H1 (cell line): ENCODE data around the gene XKR7. TPM values are rescaled to one million over a fixed set of nuclear protein-coding genes. Genes with fewer than 3 reads are reported as not detected.

ENCODE experiments used
- CHD2 ChIP-seq: IDR thresholded peaks from 2 replicates; pipeline ENCODE4 v1.6.1; 2012; ENCODE audit warnings: low read length, improper control_type of control experiment
- polyA plus RNA-seq, 7 experiments: library from polyadenylated mRNA; depleted of rRNA in 3 of 7; stranded (reverse) in 5 of 7; unstranded in 2 of 7; fragments of >200 nt in 5 of 7; fragments of 200-250 nt in 2 of 7; gene quantifications; 1 replicate in 5 of 7; 2 replicates in 1 of 7; 4 replicates in 1 of 7; pipeline versions ENCODE4 v1.2.1 to v1.2.3, GENCODE V29; 2011 to 2013; ENCODE audit warnings: missing spikeins in 2 of 7, mixed read lengths in 2 of 7
- total RNA-seq: library from RNA; stranded (reverse); fragmentation: NEBNext Ultra II Directional; extraction: Animal tissue kit (Norgen Biotek cat#: 25700); gene quantifications from 2 replicates; pipeline ENCODE4 v1.2.1, GENCODE V29; 2021

Gene XKR7
- total and polyA plus RNA-seq, 2 of the 8 experiments (the other 6 are each of a cell fraction or from before 2014, with no cell fraction given) = 1.8 to 2.4 TPM

GRCh38 chr20:32050851-32051556, 83.1 kb downstream of the XKR7 start (continued):
- 0 out of 2 replicates have a peak, but pooled peaks have one; percentile 48 for TF ChIP-seq CHD2
- TF ChIP-seq, all 59 proteins: peak for 13
